Stimulated activated CD4-positive, alpha-beta T cell treated with anti-CD3 and anti-CD28 coated beads, Interleukin-2, amount 100 ng/mL, for 24 hours (primary cell): ENCODE results near the gene SETD2.
"Not testable (repeated sequence)": the region's sequence is repeated elsewhere in the genome, so short reads cannot be mapped to it uniquely, and the experiment has no call there.

Experiments
- DNase-seq, 2 donors: peaks; one replicate each; pipeline ENCODE4 v3.0.0-alpha.2; 2020

SETD2 gene

GRCh38 chr3:47151836-47152235, 12.1 kb downstream of the SETD2 start:
- no peak for DNase-seq

- DNase-seq = no peak
Observed at GRCh38 chr3:47149339-47149933, 14.5 kb downstream of the SETD2 start.

GRCh38 chr3:47145272-47145671, 18.6 kb downstream of the SETD2 start:
- no peak for DNase-seq

GRCh38 chr3:47143068-47143467, 20.8 kb downstream of the SETD2 start:
- no peak for DNase-seq

- not testable (repeated sequence) for DNase-seq
Observed at GRCh38 chr3:47142536-47142935, 21.4 kb downstream of the SETD2 start.

GRCh38 chr3:47140973-47141461, 22.9 kb downstream of the SETD2 start:
- not testable (repeated sequence) for DNase-seq

GRCh38 chr3:47140553-47140952, 23.4 kb downstream of the SETD2 start:
- DNase-seq = not testable (repeated sequence)

- DNase-seq = no peak
Observed at GRCh38 chr3:47134311-47134710, 29.6 kb downstream of the SETD2 start.

- no peak for DNase-seq
Observed at GRCh38 chr3:47133641-47134040, 30.3 kb downstream of the SETD2 start.

GRCh38 chr3:47130557-47130956, 33.4 kb downstream of the SETD2 start:
- no peak for DNase-seq

GRCh38 chr3:47128137-47128536, 35.8 kb downstream of the SETD2 start:
- no peak for DNase-seq

- no peak for DNase-seq
Observed at GRCh38 chr3:47123857-47124256, 40.1 kb downstream of the SETD2 start.

GRCh38 chr3:47121409-47121808, 42.5 kb downstream of the SETD2 start:
- no peak for DNase-seq

- no peak for DNase-seq
Observed at GRCh38 chr3:47120138-47120537, 43.8 kb downstream of the SETD2 start.

- DNase-seq = not testable (repeated sequence)
Observed at GRCh38 chr3:47119387-47119786, 44.5 kb downstream of the SETD2 start.

- no peak for DNase-seq
Observed at GRCh38 chr3:47117807-47118364, 46.0 kb downstream of the SETD2 start.

- not testable (repeated sequence) for DNase-seq
Observed at GRCh38 chr3:47115524-47115923, 48.4 kb downstream of the SETD2 start.

GRCh38 chr3:47113669-47114365, 50.1 kb downstream of the SETD2 start:
- no peak for DNase-seq

GRCh38 chr3:47112997-47113396, 50.9 kb downstream of the SETD2 start:
- no peak for DNase-seq

GRCh38 chr3:47109393-47109792, 54.5 kb downstream of the SETD2 start:
- no peak for DNase-seq

GRCh38 chr3:47108546-47108945, 55.4 kb downstream of the SETD2 start:
- no peak for DNase-seq

- no peak for DNase-seq
Observed at GRCh38 chr3:47104259-47104658, 59.7 kb downstream of the SETD2 start.

- DNase-seq = no peak
Observed at GRCh38 chr3:47103619-47104018, 60.3 kb downstream of the SETD2 start.

GRCh38 chr3:47102081-47102600, 61.8 kb downstream of the SETD2 start:
- no peak for DNase-seq
